Measurements from ENCODE around the gene ZNF735.
A peak's percentile ranks its signal among the peaks of the same experiment; 100 is the strongest.
"Not testable (repeated sequence)": the region's sequence is repeated elsewhere in the genome, so short reads cannot be mapped to it uniquely, and the experiment has no call there.

Gene ZNF735

GRCh38 chr7:64206903-64207302 lies at the start of gene ZNF735:
ZNF735 (plus strand) TSS chr7:64207203; CDS start chr7:64207203, 0 bp downstream.
- DNase-seq = no peak

- not testable (repeated sequence) for DNase-seq
These were observed 36.0 kb upstream of the ZNF735 start for GRCh38 chr7:64170974-64171373.

DNA sequence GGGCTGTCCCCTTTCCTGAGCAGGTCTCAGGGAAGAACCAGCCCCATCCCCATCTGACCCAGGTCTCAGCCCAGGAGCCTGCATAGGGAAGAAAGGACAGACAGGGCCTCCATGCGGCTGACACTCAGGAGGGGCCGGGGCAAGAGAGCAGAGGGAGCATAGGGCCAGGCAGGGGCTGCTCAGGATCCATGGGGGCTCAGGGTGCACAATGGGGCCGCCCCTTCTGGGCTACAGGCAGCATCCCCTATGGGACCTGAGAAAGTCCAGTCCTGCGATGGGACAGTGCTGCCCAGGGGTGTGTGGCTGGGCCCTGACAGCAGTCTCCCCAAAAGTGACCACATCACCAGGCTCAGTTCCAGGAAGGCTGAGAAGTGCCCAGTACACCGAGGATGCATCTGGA lies 32.7 kb upstream of the ZNF735 start:
- DNase-seq = no peak

DNA sequence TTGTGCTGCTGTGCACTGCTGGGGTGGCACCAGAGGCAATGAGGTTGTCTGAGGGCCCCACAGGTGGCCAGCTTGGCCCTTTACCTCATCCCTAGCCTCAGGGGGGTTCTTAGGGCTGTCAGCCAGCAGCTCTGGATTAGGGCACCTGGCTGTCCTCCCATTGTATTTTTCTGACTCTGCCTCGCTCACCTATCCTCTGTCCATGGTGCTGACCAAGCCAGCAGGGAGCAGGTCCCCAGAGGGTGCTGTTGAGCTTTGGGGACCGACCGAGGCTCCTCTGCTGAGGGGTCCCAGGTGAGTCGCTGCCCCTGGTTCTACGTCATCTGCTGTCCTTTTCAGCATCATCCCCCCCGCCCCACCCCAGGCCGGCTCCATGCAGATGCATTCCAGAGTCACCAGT lies 32.1 kb upstream of the ZNF735 start:
- no peak for DNase-seq

DNA sequence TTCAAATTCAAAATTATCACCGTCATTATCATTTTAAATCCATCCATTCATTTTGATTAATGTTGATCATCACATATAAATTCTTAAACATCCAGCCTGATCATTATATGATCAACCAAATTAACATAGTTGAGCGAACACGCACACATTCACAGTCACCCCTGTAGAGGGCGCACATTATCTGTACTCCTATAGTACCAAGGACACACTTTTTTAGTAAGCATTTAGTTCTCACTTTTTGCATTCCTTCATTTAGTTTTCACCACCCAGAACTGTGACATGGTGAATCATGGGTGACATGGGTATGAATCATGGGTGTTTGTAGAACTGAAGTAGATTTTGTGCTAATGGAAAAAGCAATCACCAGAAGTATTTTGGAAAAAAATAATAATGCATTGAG lies 26.0 kb upstream of the ZNF735 start:
- no peak for DNase-seq

GRCh38 chr7:64181586-64181985 lies 25.4 kb upstream of the ZNF735 start:
- no peak for DNase-seq

GRCh38 chr7:64182036-64182790 lies 24.8 kb upstream of the ZNF735 start:
- no peak for DNase-seq

GRCh38 chr7:64183126-64183742 lies 23.8 kb upstream of the ZNF735 start:
- peak; percentile 3 for DNase-seq

- DNase-seq = no peak
These were observed 23.1 kb upstream of the ZNF735 start for GRCh38 chr7:64183827-64184372.

- DNase-seq = no peak
These were observed 22.6 kb upstream of the ZNF735 start for GRCh38 chr7:64184376-64184775.

DNA sequence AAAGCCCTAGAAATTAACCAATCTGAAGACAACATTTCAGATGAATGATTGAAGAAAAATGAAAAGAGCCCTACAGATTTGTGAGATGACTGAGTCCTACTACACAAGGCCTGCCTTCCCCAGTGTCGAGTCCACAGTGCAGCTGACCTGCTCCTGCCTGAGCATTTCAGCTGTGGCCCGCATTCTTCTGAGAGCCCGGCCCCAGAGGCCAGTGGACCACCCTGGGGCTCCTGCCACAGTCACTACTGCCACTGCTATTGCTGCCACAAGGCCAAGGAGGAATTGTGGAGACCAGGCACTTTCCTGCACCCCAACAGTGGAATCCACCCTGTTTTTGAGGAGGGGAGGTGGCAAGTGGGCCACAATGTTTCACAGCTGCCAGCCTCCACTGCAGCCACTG lies 19.6 kb upstream of the ZNF735 start:
- DNase-seq = no peak

- DNase-seq = no peak
These were observed 14.8 kb upstream of the ZNF735 start for GRCh38 chr7:64192148-64192704.

GRCh38 chr7:64192775-64193174 lies 14.2 kb upstream of the ZNF735 start:
- DNase-seq = no peak

- not testable (repeated sequence) for DNase-seq
These were observed 12.8 kb downstream of the ZNF735 start for GRCh38 chr7:64219710-64220298.

DNA sequence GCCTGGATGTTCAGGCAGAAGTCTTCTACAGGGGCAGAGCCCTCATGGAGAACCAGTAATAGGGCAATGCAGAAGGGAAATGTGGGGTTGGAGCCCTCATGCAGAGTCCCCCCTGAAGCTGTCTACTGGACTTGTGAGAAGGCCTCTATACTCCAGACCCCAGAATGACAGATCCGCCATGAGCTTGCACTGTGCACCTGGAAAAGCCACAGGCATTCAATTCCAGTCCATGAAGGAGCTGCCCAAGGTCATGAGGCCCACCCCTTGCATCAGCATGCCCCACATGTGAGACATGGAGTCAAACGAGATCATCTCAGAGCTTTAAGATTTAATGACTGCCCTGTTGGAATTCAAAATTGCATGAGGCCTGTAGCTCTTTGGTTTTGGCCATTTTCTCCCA lies 16.4 kb downstream of the ZNF735 start:
- no peak for DNase-seq

DNA sequence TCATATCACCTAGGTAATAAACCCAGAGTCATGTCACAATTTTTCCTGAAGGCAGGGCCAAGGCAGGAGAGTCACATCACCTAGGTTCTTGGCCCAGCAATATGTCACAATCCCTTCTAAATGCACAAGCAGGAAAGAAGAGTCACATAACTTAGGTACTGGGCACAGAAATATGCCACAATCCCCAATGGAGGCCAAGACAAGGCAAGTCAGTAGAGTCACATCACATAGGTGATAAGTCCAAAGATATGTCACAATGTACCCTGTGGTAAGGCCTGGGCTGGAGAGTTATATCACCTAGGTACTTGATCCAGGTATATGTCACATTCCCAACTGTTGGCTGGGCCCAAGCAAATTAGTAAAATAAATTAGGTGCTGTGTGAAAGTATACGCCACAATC lies 21.2 kb downstream of the ZNF735 start, which contains the start of gene ZNF679:
Gene ZNF679 (plus strand): TSS at position 301 of the 400 bp plus-strand sequence. CDS start 20,644 bp downstream, outside the sequence.
- not testable (repeated sequence) for DNase-seq

- no peak for DNase-seq
These were observed 59.4 kb downstream of the ZNF735 start for GRCh38 chr7:64266341-64266919.
